ENCODE data around the gene ARL5C.

ARL5C gene

GRCh38 chr17:39183720-39184119, 17.8 kb upstream of the ARL5C start:
- TF ChIP-seq GATA2 (IDR thresholded peaks at IDR 0.05; ENCODE audit: low read depth, low read length) (no peak), GATA3 (IDR thresholded peaks at IDR 0.05; ENCODE audit: low read depth, low read length) (no peak)

GRCh38 chr17:39183045-39183444, 17.1 kb upstream of the ARL5C start:
- TF ChIP-seq GATA3 (IDR thresholded peaks at IDR 0.05; ENCODE audit: low read depth, low read length) (no peak), GATA2 (IDR thresholded peaks at IDR 0.05; ENCODE audit: low read depth, low read length) (no peak)

- no peak for TF ChIP-seq GATA3 (IDR thresholded peaks at IDR 0.05; ENCODE audit: low read depth, low read length)
- TF ChIP-seq GATA2 (IDR thresholded peaks at IDR 0.05; ENCODE audit: low read depth, low read length) = no peak
Measured at GRCh38 chr17:39181303-39181702, 15.3 kb upstream of the ARL5C start.

GRCh38 chr17:39178536-39178935, 12.6 kb upstream of the ARL5C start:
- TF ChIP-seq GATA3 (IDR thresholded peaks at IDR 0.05; ENCODE audit: low read depth, low read length) = no peak

- TF ChIP-seq GATA2 (IDR thresholded peaks at IDR 0.05; ENCODE audit: low read depth, low read length) = no peak
- no peak for TF ChIP-seq GATA3 (IDR thresholded peaks at IDR 0.05; ENCODE audit: low read depth, low read length)
Measured at GRCh38 chr17:39177256-39177655, 11.3 kb upstream of the ARL5C start.

- TF ChIP-seq GATA3 (IDR thresholded peaks at IDR 0.05; ENCODE audit: low read depth, low read length) (no peak), GATA2 (IDR thresholded peaks at IDR 0.05; ENCODE audit: low read depth, low read length) (no peak)
Measured at GRCh38 chr17:39175695-39176093, 9.7 kb upstream of the ARL5C start.

- TF ChIP-seq GATA2 (IDR thresholded peaks at IDR 0.05; ENCODE audit: low read depth, low read length) (no peak), GATA3 (IDR thresholded peaks at IDR 0.05; ENCODE audit: low read depth, low read length) (no peak)
Measured at GRCh38 chr17:39174920-39175694, 9.1 kb upstream of the ARL5C start.

GRCh38 chr17:39173526-39174274, 7.7 kb upstream of the ARL5C start:
- TF ChIP-seq GATA3 (IDR thresholded peaks at IDR 0.05; ENCODE audit: low read depth, low read length) (no peak), GATA2 (IDR thresholded peaks at IDR 0.05; ENCODE audit: low read depth, low read length) (no peak)

- TF ChIP-seq GATA3 (IDR thresholded peaks at IDR 0.05; ENCODE audit: low read depth, low read length) (no peak), GATA2 (IDR thresholded peaks at IDR 0.05; ENCODE audit: low read depth, low read length) (no peak)
Measured at GRCh38 chr17:39173080-39173479, 7.1 kb upstream of the ARL5C start.

GRCh38 chr17:39171933-39172332, 6.0 kb upstream of the ARL5C start:
- TF ChIP-seq GATA2 (IDR thresholded peaks at IDR 0.05; ENCODE audit: low read depth, low read length) = no peak
- TF ChIP-seq GATA3 (IDR thresholded peaks at IDR 0.05; ENCODE audit: low read depth, low read length) = no peak

GRCh38 chr17:39170558-39170957, 4.6 kb upstream of the ARL5C start:
- TF ChIP-seq GATA3 (IDR thresholded peaks at IDR 0.05; ENCODE audit: low read depth, low read length) (no peak), GATA2 (IDR thresholded peaks at IDR 0.05; ENCODE audit: low read depth, low read length) (no peak)

GRCh38 chr17:39170109-39170508, 4.1 kb upstream of the ARL5C start:
- no peak for TF ChIP-seq GATA2 (IDR thresholded peaks at IDR 0.05; ENCODE audit: low read depth, low read length)
- no peak for TF ChIP-seq GATA3 (IDR thresholded peaks at IDR 0.05; ENCODE audit: low read depth, low read length)

GRCh38 chr17:39169518-39169917, 3.6 kb upstream of the ARL5C start:
- TF ChIP-seq GATA2 (IDR thresholded peaks at IDR 0.05; ENCODE audit: low read depth, low read length) (no peak), GATA3 (IDR thresholded peaks at IDR 0.05; ENCODE audit: low read depth, low read length) (no peak)

- TF ChIP-seq GATA2 (IDR thresholded peaks at IDR 0.05; ENCODE audit: low read depth, low read length) (no peak), GATA3 (IDR thresholded peaks at IDR 0.05; ENCODE audit: low read depth, low read length) (no peak)
Measured at GRCh38 chr17:39169101-39169500, 3.1 kb upstream of the ARL5C start.

GRCh38 chr17:39167476-39167875, 1.5 kb upstream of the ARL5C start:
- TF ChIP-seq GATA2 (IDR thresholded peaks at IDR 0.05; ENCODE audit: low read depth, low read length) = no peak
- TF ChIP-seq GATA3 (IDR thresholded peaks at IDR 0.05; ENCODE audit: low read depth, low read length) = no peak

All from SH-SY5Y (cell line).